HG03439 (cell line): ENCODE data around the gene BANK1.

Source experiments
- ATAC-seq: cut with Tn5 transposase; IDR thresholded peaks from one replicate; pipeline ENCODE4 v1.9.1; 2021; ENCODE audit warnings: mild to moderate bottlenecking, moderate library complexity; ENCODE audit not compliant: unreplicated experiment

BANK1 gene

DNA sequence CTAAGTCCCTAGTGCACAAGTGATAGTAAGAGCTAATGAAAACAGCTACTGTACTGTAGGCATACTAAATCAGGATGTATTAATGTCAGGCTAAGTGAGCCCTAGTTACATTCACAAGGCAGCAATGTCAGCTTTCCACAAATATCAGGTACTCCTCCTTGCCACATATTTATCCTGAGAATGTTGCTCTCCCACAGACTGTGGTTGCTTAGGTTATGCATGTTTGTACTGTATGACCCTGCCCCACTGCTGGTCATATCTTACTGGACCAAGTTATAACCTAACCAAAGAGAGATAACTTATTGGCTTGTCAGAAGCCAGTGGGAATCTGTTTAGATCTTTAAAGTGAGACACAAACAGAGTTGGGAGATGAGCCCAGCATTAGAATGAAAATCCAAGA, 313.7 kb downstream of the BANK1 start:
- no peak for ATAC-seq

DNA sequence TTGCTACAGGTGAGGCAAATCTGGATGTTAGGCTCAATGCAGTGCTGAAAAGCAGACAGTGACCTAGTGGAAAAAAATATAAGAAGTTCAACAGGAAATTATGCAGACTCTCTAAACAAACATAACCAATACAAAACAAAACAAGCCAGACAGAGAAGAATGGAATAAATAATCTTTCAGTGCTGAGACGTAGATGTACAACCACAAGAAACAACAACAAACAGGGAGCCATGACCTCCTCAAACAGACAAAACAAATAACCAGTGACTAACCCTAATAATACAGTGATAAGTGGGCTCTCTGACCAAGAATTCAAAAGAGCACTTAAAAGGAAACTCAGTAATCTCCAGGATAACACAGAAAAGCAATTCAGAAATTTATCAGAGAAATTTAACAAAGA, 315.5 kb downstream of the BANK1 start:
- ATAC-seq, result no peak

DNA sequence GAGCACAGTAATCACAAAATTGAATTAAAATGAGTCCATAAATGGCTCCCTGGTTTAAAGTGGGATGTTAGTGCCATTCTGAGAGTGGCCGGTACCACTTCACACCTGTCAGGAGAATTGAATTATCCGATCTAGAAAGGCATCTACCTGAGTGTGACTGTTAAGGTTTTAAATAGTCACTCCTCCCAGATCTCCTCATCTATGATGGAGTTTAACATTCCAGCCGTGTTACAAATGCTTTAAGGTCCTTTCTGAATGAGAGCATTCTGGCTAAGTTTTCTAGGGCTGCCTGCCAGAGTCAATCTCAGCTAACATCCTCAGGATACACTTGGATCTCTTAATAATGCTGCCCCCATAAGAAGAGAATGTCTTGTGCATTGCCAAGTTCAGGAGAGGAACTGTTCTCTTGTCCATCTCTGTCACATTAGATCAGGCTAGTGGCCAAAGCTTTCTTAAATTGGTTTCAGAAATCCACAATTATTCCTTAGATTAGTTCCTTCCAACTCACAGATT, 323.6 kb downstream of the BANK1 start:
- ATAC-seq, result no peak

DNA sequence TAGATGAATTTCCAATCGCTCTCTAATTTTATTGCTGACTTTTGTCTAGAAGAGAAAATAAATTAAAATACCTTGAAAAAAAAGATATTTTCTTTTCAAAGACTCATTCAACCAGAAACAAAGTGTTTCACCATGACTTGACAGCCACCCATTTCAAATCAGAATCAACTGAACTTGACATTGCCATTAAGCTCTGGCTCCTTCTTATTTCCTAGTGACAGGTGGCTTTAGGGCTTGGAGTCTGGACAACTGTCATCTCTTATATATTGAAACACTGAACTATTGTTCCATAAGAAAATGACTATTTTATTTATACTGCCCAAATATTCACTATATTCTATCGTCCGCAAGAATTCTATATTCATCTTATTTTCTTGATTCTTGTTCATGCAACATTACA, 325.6 kb downstream of the BANK1 start:
- ATAC-seq, result no peak

DNA sequence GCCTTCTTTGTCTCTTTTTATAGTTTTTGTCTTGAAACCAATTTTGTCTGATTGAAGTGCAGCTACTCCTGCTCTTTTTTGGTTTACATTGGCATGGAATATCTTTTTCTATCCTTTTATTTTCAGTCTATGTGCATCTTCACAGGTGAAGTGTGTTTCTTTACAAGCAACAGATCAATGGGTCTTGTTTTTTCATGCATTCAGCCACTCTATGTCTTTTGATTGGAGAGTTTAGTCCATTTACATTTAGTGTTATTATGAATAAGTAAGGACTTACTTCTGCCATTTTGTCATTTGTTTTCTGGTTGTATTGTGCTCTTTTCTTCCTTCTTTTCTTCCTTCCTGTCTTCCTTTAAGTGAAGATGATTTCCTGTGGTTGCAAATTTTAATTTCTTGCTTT, 330.3 kb downstream of the BANK1 start:
- ATAC-seq, result no peak
